Esophagus (tissue), 2 donors: Measurements from ENCODE around the gene THSD7A. TPM values are rescaled to one million over a fixed set of nuclear protein-coding genes. Genes with fewer than 3 reads are reported as not detected.

ENCODE experiments used
- H3K27ac ChIP-seq, 2 donors: one replicate each; pipeline ENCODE4 v1.5.1; 2013; ENCODE audit warnings: low read depth in 2 of 2, mild to moderate bottlenecking in 2 of 2, inconsistent platforms in 1 of 2, low read length in 1 of 2, moderate library complexity in 1 of 2
- H3K27me3 ChIP-seq, 2 donors: one replicate each; pipeline ENCODE4 v1.6.1; 2013; ENCODE audit warnings: low read length in 2 of 2, control low read depth in 1 of 2, mild to moderate bottlenecking in 1 of 2; ENCODE audit not compliant: insufficient read depth in 2 of 2, control insufficient read depth in 1 of 2
- H3K36me3 ChIP-seq, 2 donors: one replicate each; pipeline ENCODE4 v1.6.1; 2013; ENCODE audit warnings: low read length in 1 of 2; ENCODE audit not compliant: control insufficient read depth in 2 of 2, insufficient read depth in 2 of 2
- H3K4me1 ChIP-seq, 2 donors: one replicate each; pipeline ENCODE4 v1.6.1; 2013; ENCODE audit warnings: low read length in 1 of 2; ENCODE audit not compliant: control insufficient read depth in 2 of 2, insufficient read depth in 2 of 2
- H3K4me3 ChIP-seq, 2 donors: one replicate each; pipeline ENCODE4 v1.5.1; 2013; ENCODE audit warnings: low read length in 2 of 2, mild to moderate bottlenecking in 2 of 2, low read depth in 1 of 2, moderate library complexity in 1 of 2
- H3K9me3 ChIP-seq, 2 donors: one replicate each; pipeline ENCODE4 v1.6.1; 2013; ENCODE audit warnings: mild to moderate bottlenecking in 2 of 2, low read depth in 1 of 2, low read length in 1 of 2, moderate library complexity in 1 of 2; ENCODE audit not compliant: control insufficient read depth in 2 of 2, insufficient read depth in 1 of 2
- WGBS, 2 donors: extraction: QIAGEN DNeasy Blood & Tissue Kit; methylation state at CpG; one replicate each; pipeline ENCODE4 v1.1.7; 2013; 5-methylcytosine and 5-hydroxymethylcytosine counted together
- polyA plus RNA-seq, 2 donors: library from polyadenylated mRNA; stranded (reverse); fragments of 200-250 nt; gene quantifications; one replicate each; pipeline ENCODE4 v1.2.3, GENCODE V29; 2013
- donor health status: healthy with polysubstance abuse.
- donor health status: Bipolar disorder and iron deficiency.

The THSD7A gene
- polyA plus RNA-seq, 2 donors, result 0.18 to 0.20 TPM

- WGBS, 2 donors, result 63 to 69% methylated on average over 7 of the region's 7 CpGs
- no peak overlapping the region for H3K27ac ChIP-seq
- no peaks in the 10 kb centered on the region for H3K4me1 ChIP-seq
- H3K4me3 ChIP-seq, result no peak overlapping the region
- H3K27me3 ChIP-seq, result no peaks in the 10 kb centered on the region
- no peaks in the 10 kb centered on the region for H3K9me3 ChIP-seq
- no peaks in the 10 kb centered on the region for H3K36me3 ChIP-seq
These were observed 105.8 kb downstream of the THSD7A start for GRCh38 chr7:11726001-11726793.

GRCh38 chr7:11716185-11716584 lies 115.8 kb downstream of the THSD7A start:
- no peaks in the 10 kb centered on the region for H3K9me3 ChIP-seq
- no peaks in the 10 kb centered on the region for H3K4me1 ChIP-seq
- no peak overlapping the region for H3K4me3 ChIP-seq
- no peaks in the 10 kb centered on the region for H3K27me3 ChIP-seq
- H3K27ac ChIP-seq, result no peak overlapping the region
- H3K36me3 ChIP-seq, result no peaks in the 10 kb centered on the region

GRCh38 chr7:11714676-11715075 lies 117.3 kb downstream of the THSD7A start:
- H3K27me3 ChIP-seq, result no peaks in the 10 kb centered on the region
- H3K9me3 ChIP-seq, result no peaks in the 10 kb centered on the region
- 76 to 78% methylated on average over 2 of the region's 2 CpGs for whole genome bisulfite sequencing, 2 donors
- no peaks in the 10 kb centered on the region for H3K4me1 ChIP-seq
- no peak overlapping the region for H3K27ac ChIP-seq
- H3K4me3 ChIP-seq, result no peak overlapping the region
- H3K36me3 ChIP-seq, result no peaks in the 10 kb centered on the region

- Histone ChIP-seq H3K27ac (no peak overlapping the region), H3K36me3 (no peaks in the 10 kb centered on the region), H3K4me3 (no peak overlapping the region), H3K9me3 (no peaks in the 10 kb centered on the region), H3K4me1 (no peaks in the 10 kb centered on the region), H3K27me3 (no peaks in the 10 kb centered on the region)
- WGBS, 2 donors, result 30 to 37% methylated on average over 1 of the region's 1 CpG
These were observed 117.8 kb downstream of the THSD7A start for GRCh38 chr7:11714205-11714604.

- no peaks in the 10 kb centered on the region for H3K9me3 ChIP-seq
- no peaks in the 10 kb centered on the region for H3K27me3 ChIP-seq
- no peaks in the 10 kb centered on the region for H3K36me3 ChIP-seq
- WGBS, 2 donors, result 57 to 62% methylated on average over 3 of the region's 3 CpGs
- no peak overlapping the region for H3K27ac ChIP-seq
- H3K4me3 ChIP-seq, result no peak overlapping the region
- H3K4me1 ChIP-seq, result no peaks in the 10 kb centered on the region
These were observed 118.6 kb downstream of the THSD7A start for GRCh38 chr7:11713352-11713751.

- WGBS, 2 donors, result 69 to 77% methylated on average over 1 of the region's 1 CpG
- Histone ChIP-seq H3K36me3 (no peaks in the 10 kb centered on the region), H3K27me3 (no peaks in the 10 kb centered on the region), H3K27ac (no peak overlapping the region), H3K4me3 (no peak overlapping the region), H3K9me3 (no peaks in the 10 kb centered on the region), H3K4me1 (no peaks in the 10 kb centered on the region)
These were observed 121.6 kb downstream of the THSD7A start for GRCh38 chr7:11710377-11710776.

- Histone ChIP-seq H3K27me3 (no peaks in the 10 kb centered on the region), H3K27ac (no peak overlapping the region), H3K4me3 (no peak overlapping the region)
These were observed 122.8 kb downstream of the THSD7A start for GRCh38 chr7:11709196-11709595.

GRCh38 chr7:11707606-11708193 lies 124.3 kb downstream of the THSD7A start:
- WGBS, 2 donors, result 21 to 31% methylated on average over 2 of the region's 2 CpGs
- Histone ChIP-seq H3K27me3 (no peaks in the 10 kb centered on the region), H3K27ac (no peak overlapping the region), H3K36me3 (no peaks in the 10 kb centered on the region), H3K4me3 (no peak overlapping the region), H3K4me1 (no peaks in the 10 kb centered on the region), H3K9me3 (no peaks in the 10 kb centered on the region)

More at GRCh38 chr7:11709196-11709595, 122.8 kb downstream of the THSD7A start:
- H3K4me1 ChIP-seq, result no peaks in the 10 kb centered on the region
- no peaks in the 10 kb centered on the region for H3K36me3 ChIP-seq
- no peaks in the 10 kb centered on the region for H3K9me3 ChIP-seq

- WGBS, 2 donors, result 35 to 43% methylated on average over 2 of the region's 2 CpGs
- Histone ChIP-seq H3K4me1 (no peaks in the 10 kb centered on the region), H3K36me3 (no peaks in the 10 kb centered on the region), H3K27ac (no peak overlapping the region), H3K27me3 (no peaks in the 10 kb centered on the region), H3K9me3 (no peaks in the 10 kb centered on the region), H3K4me3 (no peak overlapping the region)
These were observed 125.1 kb downstream of the THSD7A start for GRCh38 chr7:11706666-11707605.
